Hepatic stellate cell (primary cell): ENCODE measurements around the gene IRF5.

Source experiments
- DNase-seq: peaks from one replicate; pipeline ENCODE4 v3.0.0; 2011; ENCODE audit warnings: low spot score

The IRF5 gene

GRCh38 chr7:128919881-128920799 is 17.6 kb upstream of the IRF5 start:
- DNase-seq = no peak

- DNase-seq = no peak
Measured at GRCh38 chr7:128920913-128921582, 16.7 kb upstream of the IRF5 start.

GRCh38 chr7:128921866-128922440 is 15.8 kb upstream of the IRF5 start:
- no peak for DNase-seq

GRCh38 chr7:128922496-128923410 is 15.0 kb upstream of the IRF5 start:
- DNase-seq = no peak

- no peak for DNase-seq
Measured at GRCh38 chr7:128923411-128923800, 14.3 kb upstream of the IRF5 start.

- no peak for DNase-seq
Measured at GRCh38 chr7:128924707-128925588, 12.8 kb upstream of the IRF5 start.

- no peak for DNase-seq
Measured at GRCh38 chr7:128928159-128928813, 9.4 kb upstream of the IRF5 start.

GRCh38 chr7:128928882-128929788 is 8.6 kb upstream of the IRF5 start:
- no peak for DNase-seq

GRCh38 chr7:128931190-128931798 is 6.4 kb upstream of the IRF5 start:
- no peak for DNase-seq

- no peak for DNase-seq
Measured at GRCh38 chr7:128931965-128932861, 5.5 kb upstream of the IRF5 start.

GRCh38 chr7:128932862-128933179 is 4.9 kb upstream of the IRF5 start:
- no peak for DNase-seq

GRCh38 chr7:128933180-128933891 is 4.4 kb upstream of the IRF5 start:
- no peak for DNase-seq

- no peak for DNase-seq
Measured at GRCh38 chr7:128934361-128935341, 3.1 kb upstream of the IRF5 start.

- no peak for DNase-seq
Measured at GRCh38 chr7:128935342-128935730, 2.4 kb upstream of the IRF5 start.

GRCh38 chr7:128936798-128937197 is 929 bp upstream of the IRF5 start:
- no peak for DNase-seq

GRCh38 chr7:128937271-128937646 is 468 bp upstream of the IRF5 start:
- DNase-seq = no peak
